H7 (cell line): ENCODE results near the gene SMTNL2. TPM values are rescaled to one million over a fixed set of nuclear protein-coding genes. Genes with fewer than 3 reads are reported as not detected.

ENCODE experiments used
- DNase-seq: peaks from one replicate; pipeline ENCODE4 v3.0.0; 2012
- H3K27me3 ChIP-seq: 2 replicates; pipeline ENCODE4 v1.6.0; 2011; ENCODE audit warnings: mild to moderate bottlenecking, low read length; ENCODE audit not compliant: control insufficient read depth, insufficient read depth
- H3K36me3 ChIP-seq: replicated peaks from 2 replicates; pipeline ENCODE4 v1.5.1; 2011; ENCODE audit warnings: low read length; ENCODE audit not compliant: control insufficient read depth, insufficient read depth
- H3K4me3 ChIP-seq: 2 replicates; pipeline ENCODE4 v1.5.1; 2011; ENCODE audit warnings: low read depth, mild to moderate bottlenecking, control low read depth, low read length, moderate library complexity; ENCODE audit not compliant: insufficient read depth
- total RNA-seq: library from RNA; depleted of rRNA; stranded (reverse); fragments of >200 nt; shearing (Covaris generic); gene quantifications from 2 replicates; pipeline ENCODE4 v1.2.3, GENCODE V29; 2014

Gene SMTNL2
- total RNA-seq, 1 experiment from 2014 or later = 1.9 TPM

DNA sequence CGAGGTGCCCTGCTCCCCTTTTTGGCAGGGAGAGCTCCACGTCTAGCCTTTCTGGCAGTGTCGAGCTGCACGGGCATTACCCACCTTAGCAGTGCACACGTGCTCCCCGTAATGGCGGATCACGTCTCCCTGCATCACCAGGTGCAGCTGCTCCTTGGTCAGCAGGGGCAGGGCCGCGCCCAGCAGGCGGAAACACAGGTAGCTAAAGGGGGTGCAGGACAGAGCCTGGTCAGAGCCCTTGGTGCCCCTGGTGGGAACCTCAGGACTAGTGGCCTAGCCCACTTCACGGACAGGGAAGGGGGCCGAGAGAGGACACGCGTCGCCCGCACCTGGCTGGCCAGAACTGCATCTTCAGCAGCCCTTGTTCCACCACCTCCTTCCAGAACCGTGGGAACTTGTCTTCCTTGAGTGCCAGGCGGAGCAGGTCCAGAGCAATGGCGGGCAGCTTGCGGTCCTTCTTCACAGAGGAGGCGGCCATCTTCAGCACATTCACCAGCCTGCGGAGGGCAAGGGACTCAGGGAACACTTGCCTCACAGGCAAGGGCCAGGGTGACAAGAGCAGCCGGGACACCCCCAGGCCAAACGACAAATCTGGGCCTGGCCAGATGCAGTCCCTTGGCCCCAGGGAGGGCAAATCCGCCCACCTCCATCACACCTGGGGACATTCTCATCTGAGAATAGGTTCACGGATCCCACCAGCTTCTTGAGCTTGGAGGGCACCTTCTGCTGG, 32.4 kb upstream of the SMTNL2 start:
- no peaks in the 10 kb centered on the region for H3K27me3 ChIP-seq
- DNase-seq = peak; percentile 42
- H3K4me3 ChIP-seq = no peak overlapping the region
- peaks cover 54% of the 10 kb centered on the region for H3K36me3 ChIP-seq

- Histone ChIP-seq H3K36me3 (peaks cover 41% of the 10 kb centered on the region), H3K4me3 (no peak overlapping the region), H3K27me3 (no peaks in the 10 kb centered on the region)
- DNase-seq = no peak
These were observed 30.7 kb upstream of the SMTNL2 start for GRCh38 chr17:4553669-4554068.

GRCh38 chr17:4554441-4554996, 29.8 kb upstream of the SMTNL2 start:
- Histone ChIP-seq H3K27me3 (no peaks in the 10 kb centered on the region), H3K4me3 (peak overlapping the region; percentile 98), H3K36me3 (peaks cover 36% of the 10 kb centered on the region)
- DNase-seq = peak; percentile 73

DNA sequence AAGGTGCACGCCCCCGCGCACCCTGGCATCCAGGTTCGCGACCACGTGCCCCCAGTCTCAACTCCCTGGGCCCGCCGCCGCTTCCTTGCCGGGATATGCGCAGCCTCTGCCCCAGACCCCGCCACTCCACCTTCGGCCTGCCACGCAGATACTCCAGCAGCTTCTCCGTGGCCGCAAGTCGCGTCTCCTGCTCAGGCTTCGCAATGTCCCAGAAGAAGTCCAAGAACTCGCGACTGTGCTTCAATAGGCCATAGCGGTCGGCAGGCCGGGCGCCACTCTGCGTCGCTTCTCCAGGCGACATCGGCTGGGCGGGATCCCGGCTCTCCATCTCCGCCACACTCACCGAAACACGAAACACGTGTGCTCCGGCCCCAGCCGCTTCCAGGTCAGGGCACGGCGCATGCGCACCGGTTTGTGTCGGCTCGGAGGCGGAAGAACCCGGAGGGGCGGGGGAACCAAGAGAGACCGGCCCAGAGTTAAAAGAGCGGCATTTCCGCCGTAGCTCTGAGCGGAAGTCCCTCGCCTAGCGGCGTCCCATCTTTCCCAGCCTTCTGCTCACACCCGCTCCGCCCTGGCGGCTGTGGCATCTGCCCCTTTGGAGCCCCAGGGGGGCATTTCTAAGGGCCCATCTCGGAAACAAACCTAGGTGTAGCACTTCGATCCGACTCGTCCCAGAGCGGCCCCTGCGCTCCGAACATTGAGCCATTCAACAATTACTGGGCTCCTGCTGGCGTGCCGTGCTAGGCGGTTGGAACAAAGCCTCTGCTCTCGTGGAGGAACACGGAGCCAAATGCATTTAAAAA, 29.1 kb upstream of the SMTNL2 start, which contains the start of gene MYBBP1A:
TSS of gene MYBBP1A (minus strand) at position 388 of the 803 bp plus-strand sequence. CDS start at position 328, 60 bp downstream.
- Histone ChIP-seq H3K4me3 (peak within 1 kb of the TSS; percentile 98), H3K36me3 (peaks cover 30% of the 10 kb centered on the region), H3K27me3 (no peaks in the 10 kb centered on the region)
- peak; percentile 99 for DNase-seq

DNA sequence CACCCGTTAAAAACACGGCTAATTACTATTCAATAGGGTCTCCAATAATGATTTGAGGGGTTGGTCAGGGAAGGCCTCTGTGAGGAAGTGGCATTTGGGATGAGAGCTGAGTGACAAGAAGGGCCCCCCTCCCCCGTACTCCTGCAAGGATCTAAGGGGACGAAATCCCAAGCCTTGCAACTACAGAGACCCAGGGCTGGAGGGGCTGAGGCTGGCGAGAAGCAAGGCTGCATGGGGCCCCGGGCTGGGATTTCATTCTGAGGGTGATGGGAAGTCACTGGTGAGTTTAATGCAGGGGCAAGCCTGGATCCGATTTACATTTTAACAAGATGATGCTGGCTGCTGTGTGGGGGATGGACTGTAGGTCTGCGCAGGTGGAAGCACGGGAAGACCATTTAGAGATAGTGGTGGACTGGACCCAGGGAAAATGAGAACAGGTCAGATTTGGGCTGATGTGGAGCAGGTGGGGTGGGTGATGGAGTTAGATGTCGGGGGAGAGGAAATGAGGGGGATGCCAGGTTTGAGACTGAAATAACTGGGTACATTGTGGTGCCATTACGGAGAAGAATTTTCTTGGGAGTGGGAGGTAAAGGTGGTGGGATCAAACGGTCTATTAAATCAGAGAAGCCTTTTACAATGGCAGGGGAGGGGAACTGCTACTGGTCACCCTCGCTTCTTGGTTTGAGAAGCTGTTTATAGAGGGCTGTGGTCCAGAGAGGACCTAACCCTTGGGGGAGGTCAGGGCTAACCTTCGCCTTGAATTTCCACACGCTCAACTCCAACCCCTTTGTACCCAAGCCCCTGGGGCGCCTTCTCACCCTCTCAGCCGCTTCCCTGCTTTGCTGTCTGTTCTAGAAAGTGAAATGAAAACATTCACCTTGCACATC, 28.2 kb upstream of the SMTNL2 start:
- DNase-seq = peak; percentile 83
- peaks cover 21% of the 10 kb centered on the region for H3K36me3 ChIP-seq
- H3K4me3 ChIP-seq = peak overlapping the region; percentile 98
- H3K27me3 ChIP-seq = no peaks in the 10 kb centered on the region

GRCh38 chr17:4556996-4557395, 27.3 kb upstream of the SMTNL2 start:
- Histone ChIP-seq H3K36me3 (peaks cover 16% of the 10 kb centered on the region), H3K4me3 (no peak overlapping the region), H3K27me3 (no peaks in the 10 kb centered on the region)
- no peak for DNase-seq

- Histone ChIP-seq H3K4me3 (no peak overlapping the region), H3K27me3 (no peaks in the 10 kb centered on the region), H3K36me3 (peaks cover 10% of the 10 kb centered on the region)
- DNase-seq = peak; percentile 45
These were observed 26.5 kb upstream of the SMTNL2 start for GRCh38 chr17:4557626-4558346.

GRCh38 chr17:4558347-4558971, 25.9 kb upstream of the SMTNL2 start:
- no peak overlapping the region for H3K4me3 ChIP-seq
- peaks cover 6% of the 10 kb centered on the region for H3K36me3 ChIP-seq
- H3K27me3 ChIP-seq = no peaks in the 10 kb centered on the region
- DNase-seq = peak; percentile 48

- Histone ChIP-seq H3K4me3 (no peak overlapping the region), H3K36me3 (no peaks in the 10 kb centered on the region), H3K27me3 (no peaks in the 10 kb centered on the region)
- peak; percentile 65 for DNase-seq
These were observed 25.1 kb upstream of the SMTNL2 start for GRCh38 chr17:4559139-4559791.

DNA sequence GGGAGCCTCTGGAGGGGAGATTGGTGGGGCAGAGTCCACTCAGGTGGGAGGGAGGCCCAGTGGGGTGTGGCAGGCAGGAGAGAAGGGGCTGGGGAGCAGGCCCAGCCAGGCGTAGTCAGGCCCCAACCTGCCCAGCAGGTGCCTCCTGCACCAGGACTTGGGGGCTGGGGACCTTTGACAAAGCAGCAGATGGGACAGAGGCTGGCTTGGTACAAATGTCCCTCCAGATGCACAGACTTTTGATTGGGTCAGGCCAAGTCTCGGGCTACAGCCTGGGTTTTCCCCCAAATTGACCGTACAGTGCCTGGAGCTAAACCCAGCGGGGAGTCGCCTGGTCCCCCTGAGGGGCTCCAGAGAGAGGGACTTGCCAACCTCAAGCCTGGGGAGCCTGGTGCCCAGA, 24.4 kb upstream of the SMTNL2 start:
- Histone ChIP-seq H3K4me3 (no peak overlapping the region), H3K27me3 (no peaks in the 10 kb centered on the region), H3K36me3 (no peaks in the 10 kb centered on the region)
- peak; percentile 53 for DNase-seq

GRCh38 chr17:4560421-4560820, 23.9 kb upstream of the SMTNL2 start, which contains the start of gene GGT6:
TSS of gene GGT6 (minus strand) at chr17:4560577. CDS start at chr17:4560521, 56 bp downstream.
- H3K4me3 ChIP-seq = no peak within 1 kb of the TSS
- H3K27me3 ChIP-seq = no peaks in the 10 kb centered on the region

GRCh38 chr17:4560837-4561256, 23.5 kb upstream of the SMTNL2 start:
- Histone ChIP-seq H3K27me3 (no peaks in the 10 kb centered on the region), H3K4me3 (no peak overlapping the region), H3K36me3 (no peaks in the 10 kb centered on the region)
- DNase-seq = peak; percentile 77

More at GRCh38 chr17:4560421-4560820, 23.9 kb upstream of the SMTNL2 start, which contains the start of gene GGT6:
- no peak for DNase-seq
- no peaks in the 10 kb centered on the region for H3K36me3 ChIP-seq
